Nephron progenitor cell (in vitro differentiated cells): Measurements from ENCODE around the gene IREB2.

Experiments used
- DNase-seq: peaks from one replicate; pipeline ENCODE4 v3.0.0; 2021
- H3K27ac Mint-ChIP-seq: 2 replicates; pipeline ENCODE4 v1.8.0; 2021; ENCODE audit warnings: mild to moderate bottlenecking, moderate library complexity, mixed read lengths
- H3K27me3 Mint-ChIP-seq: 2 replicates; pipeline ENCODE4 v1.8.0; 2021; ENCODE audit warnings: mild to moderate bottlenecking, low read depth, mixed read lengths; ENCODE audit not compliant: poor library complexity
- H3K36me3 Mint-ChIP-seq: 2 replicates; pipeline ENCODE4 v1.8.0; 2021; ENCODE audit warnings: low read depth, mixed read lengths
- H3K4me1 Mint-ChIP-seq: 2 replicates; pipeline ENCODE4 v1.8.0; 2021; ENCODE audit warnings: mixed read lengths
- H3K4me3 Mint-ChIP-seq: 2 replicates; pipeline ENCODE4 v1.8.0; 2021; ENCODE audit warnings: mild to moderate bottlenecking, moderate library complexity, mixed read lengths
- H3K9me3 Mint-ChIP-seq: 2 replicates; pipeline ENCODE4 v1.8.0; 2021; ENCODE audit warnings: mild to moderate bottlenecking, moderate library complexity, mixed read lengths
- TF ChIP-seq, protein P1 (sequence below): fragments of 200-600 bp; sonication (generic); IDR thresholded peaks from 2 replicates; pipeline ENCODE4 v1.5.0; 2021; ENCODE audit warnings: antibody characterized with exemption

IREB2 gene

DNA sequence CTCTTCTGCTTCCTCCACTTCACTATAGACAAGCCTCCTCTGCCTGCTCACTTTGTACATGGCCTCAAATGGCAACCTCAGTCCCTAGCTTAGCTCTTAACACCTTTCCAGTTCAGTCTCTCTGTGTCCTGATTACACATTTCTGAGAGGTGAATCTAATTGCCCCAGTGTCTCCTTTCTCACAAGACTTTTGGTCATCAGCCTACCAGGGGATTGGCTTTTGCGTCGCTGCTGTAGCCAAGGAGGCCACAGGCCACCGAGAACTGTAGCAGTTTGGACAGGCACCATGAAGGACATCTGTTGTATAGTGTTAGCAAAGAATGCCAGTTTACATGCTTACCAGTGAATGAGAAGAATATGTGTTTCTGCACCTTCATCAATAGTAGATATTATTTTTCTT, 8.5 kb downstream of the IREB2 start:
- no peaks in the 10 kb centered on the region for H3K4me1 Mint-ChIP-seq
- H3K9me3 Mint-ChIP-seq = no peaks in the 10 kb centered on the region
- no peak overlapping the region for H3K4me3 Mint-ChIP-seq
- H3K36me3 Mint-ChIP-seq = peaks cover 64% of the 10 kb centered on the region
- no peaks in the 10 kb centered on the region for H3K27me3 Mint-ChIP-seq
- no peak for DNase-seq
- peak overlapping the region; percentile 0 for H3K27ac Mint-ChIP-seq
- TF ChIP-seq, protein P1, sequence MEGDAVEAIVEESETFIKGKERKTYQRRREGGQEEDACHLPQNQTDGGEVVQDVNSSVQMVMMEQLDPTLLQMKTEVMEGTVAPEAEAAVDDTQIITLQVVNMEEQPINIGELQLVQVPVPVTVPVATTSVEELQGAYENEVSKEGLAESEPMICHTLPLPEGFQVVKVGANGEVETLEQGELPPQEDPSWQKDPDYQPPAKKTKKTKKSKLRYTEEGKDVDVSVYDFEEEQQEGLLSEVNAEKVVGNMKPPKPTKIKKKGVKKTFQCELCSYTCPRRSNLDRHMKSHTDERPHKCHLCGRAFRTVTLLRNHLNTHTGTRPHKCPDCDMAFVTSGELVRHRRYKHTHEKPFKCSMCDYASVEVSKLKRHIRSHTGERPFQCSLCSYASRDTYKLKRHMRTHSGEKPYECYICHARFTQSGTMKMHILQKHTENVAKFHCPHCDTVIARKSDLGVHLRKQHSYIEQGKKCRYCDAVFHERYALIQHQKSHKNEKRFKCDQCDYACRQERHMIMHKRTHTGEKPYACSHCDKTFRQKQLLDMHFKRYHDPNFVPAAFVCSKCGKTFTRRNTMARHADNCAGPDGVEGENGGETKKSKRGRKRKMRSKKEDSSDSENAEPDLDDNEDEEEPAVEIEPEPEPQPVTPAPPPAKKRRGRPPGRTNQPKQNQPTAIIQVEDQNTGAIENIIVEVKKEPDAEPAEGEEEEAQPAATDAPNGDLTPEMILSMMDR = no peak

DNA sequence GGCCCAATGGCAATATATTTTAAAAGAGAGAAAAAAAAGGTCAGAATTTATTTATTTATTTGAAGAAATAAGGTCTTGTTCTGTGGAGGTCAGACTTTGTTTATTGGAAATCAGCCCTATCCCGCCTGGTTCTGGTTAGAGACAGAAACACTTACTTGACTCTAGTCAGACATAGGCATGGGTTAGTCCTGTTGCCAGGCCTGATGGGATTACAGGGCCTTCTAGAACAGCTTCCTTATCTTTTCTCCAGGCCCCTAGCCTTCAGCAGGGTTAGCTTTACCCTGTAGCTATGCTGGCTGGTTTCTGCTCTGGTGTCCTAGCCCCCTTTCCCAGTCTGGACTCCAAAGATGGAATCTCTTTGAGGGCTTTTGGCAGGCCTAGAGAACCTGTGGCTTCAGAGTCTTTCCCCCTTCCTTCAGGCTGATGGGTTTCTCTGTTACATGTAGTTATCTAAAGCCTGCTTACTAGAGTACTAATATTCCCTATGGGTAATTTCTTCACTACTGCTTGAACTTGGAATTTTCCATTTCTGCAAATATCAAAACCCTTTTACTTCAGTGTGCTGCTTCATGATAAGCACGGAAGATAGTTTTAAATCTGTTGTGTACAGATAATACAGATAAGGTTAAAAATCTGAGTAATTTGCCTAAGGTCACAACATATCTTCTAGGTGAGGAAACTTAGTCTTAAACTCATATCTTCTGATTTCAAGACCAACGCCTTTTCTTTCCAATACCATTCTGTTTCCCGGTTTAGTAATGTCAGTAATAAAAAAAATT, 10.6 kb downstream of the IREB2 start:
- DNase-seq = no peak
- no peaks in the 10 kb centered on the region for H3K27me3 Mint-ChIP-seq
- H3K4me3 Mint-ChIP-seq = no peak overlapping the region
- H3K9me3 Mint-ChIP-seq = no peaks in the 10 kb centered on the region
- peaks cover 54% of the 10 kb centered on the region for H3K36me3 Mint-ChIP-seq
- TF ChIP-seq, protein P1 = no peak
- H3K27ac Mint-ChIP-seq = peak overlapping the region; percentile 30
- H3K4me1 Mint-ChIP-seq = peaks cover 7% of the 10 kb centered on the region

DNA sequence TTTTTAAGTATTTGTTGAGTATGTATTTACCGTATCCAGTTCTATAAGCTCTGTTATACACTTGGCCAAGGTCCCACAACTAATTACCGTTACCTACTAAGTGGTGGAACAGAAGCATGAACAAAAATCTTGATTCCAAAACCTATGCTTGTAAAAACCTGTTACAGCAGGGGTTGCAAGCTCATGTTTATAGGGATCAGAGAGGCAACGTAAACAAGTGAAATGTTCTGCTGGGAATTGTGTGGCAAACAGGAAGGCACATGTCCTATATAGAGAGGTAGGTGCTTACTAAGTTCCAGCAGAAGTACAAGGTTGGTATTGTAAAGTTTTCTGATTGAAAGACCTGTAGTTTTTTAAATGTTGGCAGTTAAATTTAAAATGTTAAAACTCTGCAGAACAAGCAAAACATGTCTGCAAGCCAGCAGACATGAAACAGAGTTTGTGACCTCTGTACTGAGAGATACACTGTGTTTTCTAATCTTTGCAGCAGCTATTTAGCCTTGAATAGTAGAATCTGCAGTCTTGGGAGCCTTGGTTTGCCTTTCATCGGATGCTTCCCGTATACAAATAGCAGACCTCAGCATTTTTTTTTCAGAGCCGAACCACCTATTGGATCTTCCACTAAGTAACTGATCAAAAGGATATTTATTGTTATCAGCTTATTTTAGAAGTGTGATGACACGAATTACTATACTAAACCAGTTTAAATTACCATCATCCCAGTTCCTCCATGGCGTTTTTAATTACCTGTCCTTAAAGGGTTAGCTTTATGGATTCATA, 11.4 kb downstream of the IREB2 start:
- peaks cover 48% of the 10 kb centered on the region for H3K36me3 Mint-ChIP-seq
- TF ChIP-seq, protein P1 = no peak
- H3K4me1 Mint-ChIP-seq = peaks cover 11% of the 10 kb centered on the region
- DNase-seq = no peak
- H3K27me3 Mint-ChIP-seq = no peaks in the 10 kb centered on the region
- no peak overlapping the region for H3K4me3 Mint-ChIP-seq
- no peak overlapping the region for H3K27ac Mint-ChIP-seq
- no peaks in the 10 kb centered on the region for H3K9me3 Mint-ChIP-seq

DNA sequence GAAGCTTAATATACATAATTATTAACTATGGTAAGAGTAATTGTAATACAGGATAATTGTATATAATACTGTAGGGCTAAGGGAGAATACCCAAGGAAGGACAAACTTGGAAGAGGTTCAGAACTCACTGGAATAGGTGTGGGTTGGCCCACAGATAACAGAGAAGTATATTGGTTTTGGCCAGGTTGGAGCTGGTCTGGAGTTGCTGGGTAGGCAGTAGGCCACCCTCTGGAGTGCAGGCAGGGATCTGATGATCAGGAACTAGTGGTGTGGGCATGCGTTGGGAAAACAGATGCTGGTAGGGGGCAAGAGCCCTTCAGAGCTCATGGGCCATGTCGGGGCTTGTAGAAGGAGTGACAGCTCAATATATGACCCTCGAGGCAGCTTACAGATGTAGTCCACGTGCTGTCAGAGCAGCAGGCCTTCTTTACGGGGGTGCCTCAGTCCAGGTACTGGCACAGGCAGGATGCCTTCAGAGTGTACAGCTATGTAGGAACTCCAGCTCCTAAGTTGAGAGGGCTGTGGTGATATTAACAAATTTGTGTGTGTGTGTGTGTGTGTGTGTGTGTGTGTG, 12.4 kb downstream of the IREB2 start:
- Mint-ChIP-seq H3K4me1 (peaks cover 21% of the 10 kb centered on the region), H3K9me3 (no peaks in the 10 kb centered on the region), H3K27me3 (no peaks in the 10 kb centered on the region), H3K36me3 (peaks cover 43% of the 10 kb centered on the region), H3K4me3 (no peak overlapping the region), H3K27ac (peak overlapping the region; percentile 40)
- DNase-seq = no peak
- TF ChIP-seq, protein P1 = no peak

DNA sequence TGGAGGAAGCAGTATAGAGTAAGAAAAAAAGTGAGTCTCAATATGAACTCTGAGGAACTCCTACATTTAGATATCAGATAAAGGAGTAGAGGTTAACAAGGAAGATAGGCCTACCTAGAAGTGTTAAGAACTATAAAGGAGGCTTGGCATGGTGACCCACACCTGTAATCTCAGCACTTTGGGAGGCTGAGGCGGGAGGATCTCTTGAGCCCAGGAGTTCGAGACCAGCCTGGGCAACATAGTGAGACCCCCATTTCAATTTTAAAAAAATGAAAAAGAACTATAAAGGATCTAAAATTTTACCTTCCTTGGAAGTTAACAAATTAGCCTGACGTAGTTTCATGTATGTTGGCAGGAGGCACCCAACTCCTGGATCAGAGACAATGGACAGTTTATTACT, 14.5 kb downstream of the IREB2 start:
- no peak overlapping the region for H3K4me3 Mint-ChIP-seq
- H3K36me3 Mint-ChIP-seq = peaks cover 22% of the 10 kb centered on the region
- no peaks in the 10 kb centered on the region for H3K27me3 Mint-ChIP-seq
- no peak overlapping the region for H3K27ac Mint-ChIP-seq
- TF ChIP-seq, protein P1 = no peak
- no peaks in the 10 kb centered on the region for H3K9me3 Mint-ChIP-seq
- no peak for DNase-seq
- H3K4me1 Mint-ChIP-seq = peaks cover 37% of the 10 kb centered on the region
